Choroid plexus epithelial cell (primary cell): ENCODE measurements around the gene DSN1.

Experiments
- DNase-seq: peaks from one replicate; pipeline ENCODE4 v3.0.0-alpha.2; 2010; ENCODE audit warnings: low read depth
- H3K4me3 ChIP-seq: 2 replicates; pipeline ENCODE4 v1.5.1; 2011; ENCODE audit warnings: low read depth, mild to moderate bottlenecking, control low read depth, low read length, moderate library complexity
- CTCF ChIP-seq: conservative IDR thresholded peaks from 2 replicates; pipeline ENCODE4 v1.5.1; 2011; ENCODE audit warnings: low read depth, mild to moderate bottlenecking, control low read depth, inconsistent platforms, low read length, moderate library complexity

The DSN1 gene

GRCh38 chr20:36732456-36732855 is 41.1 kb downstream of the DSN1 start:
- no peak overlapping the region for H3K4me3 ChIP-seq
- DNase-seq = no peak
- TF ChIP-seq CTCF = no peak

- DNase-seq = peak; percentile 59
- H3K4me3 ChIP-seq = no peak overlapping the region
- peak; percentile 35 for TF ChIP-seq CTCF
These were observed 44.6 kb downstream of the DSN1 start for GRCh38 chr20:36728986-36729385.

- no peak for TF ChIP-seq CTCF
- no peak for DNase-seq
- H3K4me3 ChIP-seq = no peak overlapping the region
These were observed 47.4 kb downstream of the DSN1 start for GRCh38 chr20:36726168-36726567.

GRCh38 chr20:36720510-36720909 is 53.1 kb downstream of the DSN1 start:
- no peak overlapping the region for H3K4me3 ChIP-seq
- DNase-seq = peak; percentile 13
- no peak for TF ChIP-seq CTCF

GRCh38 chr20:36717657-36718056 is 55.9 kb downstream of the DSN1 start:
- peak; percentile 34 for TF ChIP-seq CTCF
- peak; percentile 10 for DNase-seq
- H3K4me3 ChIP-seq = no peak overlapping the region

GRCh38 chr20:36717021-36717420 is 56.5 kb downstream of the DSN1 start:
- H3K4me3 ChIP-seq = no peak overlapping the region
- no peak for TF ChIP-seq CTCF
- DNase-seq = no peak

- TF ChIP-seq CTCF = no peak
- no peak for DNase-seq
- H3K4me3 ChIP-seq = no peak overlapping the region
These were observed 60.8 kb downstream of the DSN1 start for GRCh38 chr20:36712775-36713174.
